ENCODE results near the gene PRM3.

DNA sequence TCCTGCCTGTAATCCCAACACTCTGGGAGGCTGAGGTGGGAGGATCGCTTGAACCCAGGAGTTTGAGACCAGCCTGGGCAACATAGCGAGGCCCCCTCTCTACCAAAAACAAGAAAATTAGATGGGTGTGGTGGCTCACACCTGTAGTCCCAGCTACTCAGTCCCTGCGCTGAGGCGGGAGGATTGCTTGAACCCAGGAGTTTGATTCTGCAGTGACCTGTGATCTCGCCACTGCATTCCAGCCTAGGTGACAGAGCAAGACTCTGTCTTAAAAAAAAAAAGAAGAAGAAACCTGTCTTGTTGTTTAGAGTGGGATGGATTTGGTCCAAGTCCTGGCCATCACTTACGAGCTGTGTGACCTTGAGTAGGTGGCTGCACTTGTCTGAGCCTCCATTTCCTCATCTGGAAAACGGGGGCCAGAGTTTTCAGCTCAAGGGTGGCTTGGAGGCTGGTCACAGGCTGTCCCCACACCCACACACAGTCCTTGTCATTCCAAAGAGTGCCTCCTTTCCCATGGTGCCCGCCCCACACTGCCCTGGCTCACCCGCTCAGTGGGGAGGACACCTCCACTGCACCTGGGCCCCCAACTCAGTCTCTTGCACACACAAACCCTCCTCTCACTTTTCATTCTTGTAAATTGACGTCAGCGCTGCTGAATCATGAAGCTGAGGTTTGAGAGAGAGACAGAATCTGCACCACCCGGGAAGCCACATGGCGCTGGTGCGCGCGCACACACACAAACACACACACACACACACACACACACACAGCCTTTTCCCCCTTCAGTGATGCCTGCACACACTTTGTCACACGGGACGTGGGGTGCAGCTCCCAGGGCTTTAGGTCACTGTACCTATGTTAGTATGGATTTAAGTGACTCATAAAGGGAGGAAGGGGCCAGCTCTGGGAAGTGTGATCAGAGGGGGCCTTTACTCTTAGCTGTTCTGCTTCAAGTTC, 21.6 kb downstream of the PRM3 start:
- TF ChIP-seq POLR2A (IDR thresholded peaks at IDR 0.05), result no peak
- TF ChIP-seq, protein P1, sequence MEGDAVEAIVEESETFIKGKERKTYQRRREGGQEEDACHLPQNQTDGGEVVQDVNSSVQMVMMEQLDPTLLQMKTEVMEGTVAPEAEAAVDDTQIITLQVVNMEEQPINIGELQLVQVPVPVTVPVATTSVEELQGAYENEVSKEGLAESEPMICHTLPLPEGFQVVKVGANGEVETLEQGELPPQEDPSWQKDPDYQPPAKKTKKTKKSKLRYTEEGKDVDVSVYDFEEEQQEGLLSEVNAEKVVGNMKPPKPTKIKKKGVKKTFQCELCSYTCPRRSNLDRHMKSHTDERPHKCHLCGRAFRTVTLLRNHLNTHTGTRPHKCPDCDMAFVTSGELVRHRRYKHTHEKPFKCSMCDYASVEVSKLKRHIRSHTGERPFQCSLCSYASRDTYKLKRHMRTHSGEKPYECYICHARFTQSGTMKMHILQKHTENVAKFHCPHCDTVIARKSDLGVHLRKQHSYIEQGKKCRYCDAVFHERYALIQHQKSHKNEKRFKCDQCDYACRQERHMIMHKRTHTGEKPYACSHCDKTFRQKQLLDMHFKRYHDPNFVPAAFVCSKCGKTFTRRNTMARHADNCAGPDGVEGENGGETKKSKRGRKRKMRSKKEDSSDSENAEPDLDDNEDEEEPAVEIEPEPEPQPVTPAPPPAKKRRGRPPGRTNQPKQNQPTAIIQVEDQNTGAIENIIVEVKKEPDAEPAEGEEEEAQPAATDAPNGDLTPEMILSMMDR (IDR thresholded peaks at IDR 0.05), result no peak

Data from breast epithelium (tissue), 3 donors.